GM12878 (cell line): ENCODE data around the gene EGFR. TPM values are rescaled to one million over a fixed set of nuclear protein-coding genes. Genes with fewer than 3 reads are reported as not detected.

Source experiments
- ATAC-seq: fragments of 200-7000 bp; cut with Tn5 transposase; 3 replicates; pipeline ENCODE4 v1.9.1; 2020; ENCODE audit warnings: mild to moderate bottlenecking, moderate library complexity
- BruUV-seq: library from RNA; stranded (reverse); fragments of 400-500 nt; replicated peaks from 2 replicates; lab custom pipeline; 2021; lab: Mats Ljungman, UMichigan
- CTCF ChIA-PET: fragments of 300-600 bp; sonication (Branson Sonifier 250); formaldehyde crosslinking; extraction: SDS; loops from one replicate; lab custom pipeline; 2021; ENCODE audit warnings: inconsistent platforms; lab: Yijun Ruan, JAX
- POLR2A ChIA-PET: fragments of 350-600 bp; formaldehyde crosslinking; extraction: SDS; loops from one replicate; lab custom pipeline; 2021; ENCODE audit warnings: inconsistent platforms; lab: Charles Lee
- RAD21 ChIA-PET: fragments of 300-600 bp; sonication (Branson Sonifier 250); formaldehyde crosslinking; loops from one replicate; lab custom pipeline; 2023; ENCODE audit warnings: antibody characterized with exemption; ENCODE audit not compliant: unreplicated experiment; lab: Charles Lee
- SMC1A ChIA-PET: fragments of 300-600 bp; sonication (Branson Sonifier 250); formaldehyde crosslinking; loops from one replicate; lab custom pipeline; 2023; ENCODE audit not compliant: unreplicated experiment, uncharacterized antibody; lab: Charles Lee
- DNase-seq: peaks from one replicate; pipeline ENCODE4 v3.0.0-alpha.2; 2011; ENCODE audit warnings: low read depth, low spot score
- FAIRE-seq: peaks from 3 replicates; lab custom pipeline; 2011; peaks lifted over from hg19 to GRCh38; lab: Jason Lieb, UNC
- H2AFZ ChIP-seq: 2 replicates; pipeline ENCODE4 v1.6.0; 2011; ENCODE audit warnings: low read depth, low read length, control low read depth; ENCODE audit not compliant: control insufficient read depth
- H3K27ac ChIP-seq: 2 replicates; pipeline ENCODE4 v1.5.1; 2011; ENCODE audit warnings: control low read depth; ENCODE audit not compliant: control insufficient read depth, insufficient read depth
- H3K27me3 ChIP-seq, 2 experiments: replicated peaks in 1 of 2; 2 replicates each; pipeline versions ENCODE4 v1.6.0 to v1.6.1; 2011; ENCODE audit warnings: low read length in 1 of 2; ENCODE audit not compliant: control insufficient read depth in 2 of 2, insufficient read depth in 2 of 2
- H3K36me3 ChIP-seq, 2 experiments: 2 replicates each; pipeline ENCODE4 v1.5.1; 2011; ENCODE audit warnings: low read length in 1 of 2; ENCODE audit not compliant: control insufficient read depth in 2 of 2, insufficient read depth in 2 of 2
- H3K4me1 ChIP-seq: 2 replicates; pipeline ENCODE4 v1.6.1; 2011; ENCODE audit warnings: mild to moderate bottlenecking, low read length, moderate library complexity, mixed read lengths; ENCODE audit not compliant: control insufficient read depth, insufficient read depth
- H3K4me2 ChIP-seq: 2 replicates; pipeline ENCODE4 v1.6.0; 2011; ENCODE audit warnings: control low read depth; ENCODE audit not compliant: control insufficient read depth, insufficient read depth
- H3K4me3 ChIP-seq: fragments of 200-600 bp; sonication (generic); 2 replicates; pipeline ENCODE4 v1.5.1; 2016
- H3K79me2 ChIP-seq: 2 replicates; pipeline ENCODE4 v1.6.0; 2011; ENCODE audit warnings: low read length; ENCODE audit not compliant: control insufficient read depth, insufficient read depth
- H3K9ac ChIP-seq: 2 replicates; pipeline ENCODE4 v1.8.0; 2011; ENCODE audit warnings: low read length, control low read depth, mixed read lengths; ENCODE audit not compliant: control insufficient read depth, insufficient read depth
- H3K9me3 ChIP-seq: replicated peaks from 3 replicates; pipeline ENCODE4 v1.5.1; 2011; ENCODE audit warnings: mild to moderate bottlenecking, low read length; ENCODE audit not compliant: control insufficient read depth, insufficient read depth
- H4K20me1 ChIP-seq: 2 replicates; pipeline ENCODE4 v1.6.0; 2011; ENCODE audit not compliant: control insufficient read depth, insufficient read depth
- BCL11A ChIP-seq: IDR thresholded peaks from 2 replicates; pipeline ENCODE4 v1.6.1; 2011; ENCODE audit warnings: low read depth, low read length
- MEF2A ChIP-seq: IDR thresholded peaks from 2 replicates; pipeline ENCODE4 v1.6.1; 2011; ENCODE audit warnings: low read depth, mild to moderate bottlenecking, low read length, moderate library complexity; ENCODE audit not compliant: insufficient read depth
- MYC ChIP-seq: IDR thresholded peaks from 2 replicates; pipeline ENCODE4 v1.6.1; 2011; ENCODE audit warnings: mild to moderate bottlenecking, low read length, moderate library complexity, inconsistent platforms; ENCODE audit not compliant: insufficient read depth, insufficient replicate concordance, insufficient read length, severe bottlenecking
- PAX5 ChIP-seq: IDR thresholded peaks from 2 replicates; pipeline ENCODE4 v1.6.1; 2011; ENCODE audit warnings: low read depth, low read length, borderline replicate concordance
- ZBED1 ChIP-seq: IDR thresholded peaks from 2 replicates; pipeline ENCODE4 v1.6.1; 2016; ENCODE audit warnings: borderline replicate concordance
- WGBS: methylation state at CpG from one replicate; pipeline ENCODE4 v1.1.6; 2016; ENCODE audit warnings: low lambda C conversion rate; ENCODE audit not compliant: insufficient replicate concordance, insufficient coverage; ENCODE audit errors: missing lambda C conversion rate; 5-methylcytosine and 5-hydroxymethylcytosine counted together
- in situ Hi-C: fragments of 300-500 bp; cut with MboI; formaldehyde crosslinking; loops from 9 replicates; pipeline ENCODE4 v1.14.3; 2018; ENCODE audit warnings: mixed read lengths
- intact Hi-C: fragments of 100-400 bp; cut with micrococcal nuclease; formaldehyde crosslinking; loops from one replicate; pipeline ENCODE4 v1.14.2; 2022; ENCODE audit not compliant: unreplicated experiment
- polyA plus RNA-seq, 11 experiments: library from polyadenylated mRNA; depleted of rRNA in 4 of 11; unstranded in 6 of 11; stranded (reverse) in 5 of 11; fragments of >200 nt; fragmentation: Nextera tagmentation in 4 of 11; fragmentation: Illumina TruSeq in 1 of 11; extraction: Ambion mirVana in 4 of 11; extraction: Trizol in 1 of 11; gene quantifications; 1 replicate in 1 of 11; 2 replicates in 10 of 11; pipeline versions ENCODE4 v1.2.1 to v1.2.3, GENCODE V29; 2011 to 2016; ENCODE audit warnings: inconsistent platforms in 2 of 11, missing spikeins in 2 of 11, low read depth in 1 of 11
- total RNA-seq, 4 experiments: library from RNA; depleted of rRNA in 3 of 4; stranded (reverse); fragments of >200 nt in 3 of 4; fragmentation: Illumina TruSeq in 1 of 4; extraction: Trizol in 1 of 4; gene quantifications; 2 replicates each; pipeline versions ENCODE4 v1.2.1 to v1.2.3, GENCODE V29; 2013 to 2021

EGFR gene
- total and polyA plus RNA-seq, 10 of the 15 experiments (the other 5 are each of a cell fraction or from before 2014, with no cell fraction given): 0.01 to 0.31 TPM; not detected in 8

DNA sequence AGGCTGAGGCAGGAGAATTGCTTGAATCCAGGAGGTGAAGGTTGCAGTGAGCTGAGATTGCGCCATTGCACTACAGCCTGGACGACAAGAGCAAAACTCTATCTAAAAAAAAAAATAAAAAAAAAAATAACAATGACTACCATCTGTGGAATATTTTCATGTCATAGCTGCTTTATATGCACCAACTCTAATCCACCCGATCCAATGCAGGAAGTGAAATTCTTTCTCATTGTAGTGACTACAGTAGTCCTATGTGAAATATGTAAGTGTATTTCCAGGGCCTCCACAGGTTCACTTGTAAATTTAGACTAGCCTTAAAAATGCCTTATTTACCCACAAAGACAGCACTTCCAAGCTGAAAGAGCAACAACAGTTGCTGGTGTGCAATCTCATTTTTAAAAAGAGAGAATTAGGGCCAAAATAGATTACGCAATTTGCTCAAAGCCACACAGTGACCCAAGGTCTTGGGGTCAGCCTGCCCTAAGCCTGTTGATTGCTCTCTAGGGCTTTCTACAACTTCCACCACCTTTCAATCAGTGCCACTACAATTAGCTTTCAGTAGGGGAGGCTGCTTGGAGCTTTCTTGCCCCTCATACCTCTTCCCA lies 25.8 kb upstream of the EGFR start (continued):
- TF ChIP-seq MYC (no peak), BCL11A (no peak)

DNA sequence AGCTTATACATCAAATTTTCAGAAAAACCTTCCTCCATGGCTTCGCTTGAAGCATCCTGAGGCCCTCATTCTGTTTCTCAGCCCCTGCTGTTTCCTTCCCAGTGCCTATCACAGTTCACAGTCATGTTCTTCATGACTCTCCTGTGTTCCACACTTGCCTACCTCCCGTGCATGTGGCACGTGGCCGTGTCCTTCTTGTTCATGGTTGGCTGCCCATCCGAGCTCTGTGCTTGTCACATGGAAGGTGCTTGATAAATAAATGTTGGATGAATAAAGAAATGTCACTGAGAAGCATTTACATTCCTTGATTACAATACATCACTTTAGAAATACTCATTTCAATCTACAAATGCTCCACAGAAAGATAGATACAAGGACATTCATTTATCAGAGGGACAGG lies 23.7 kb upstream of the EGFR start:
- DNase-seq (no peak), FAIRE-seq (no peak), ATAC-seq (no peak)
- no peak overlapping the region for H3K4me3 ChIP-seq
- no peaks in the 10 kb centered on the region for H3K79me2 ChIP-seq
- intact Hi-C loops: no loop called here
- no peaks in the 10 kb centered on the region for H3K9me3 ChIP-seq
- H3K4me1 ChIP-seq: peaks cover 3% of the 10 kb centered on the region; the same call in 1 of the 2 replicates
- WGBS: 19% methylated on average over 5 of the region's 5 CpGs
- SMC1A ChIA-PET: interaction anchor here (0.7 to 1.6 kb wide), 5 partner anchors 71 to 116 kb away, joined by 3 to 4 read pairs (median 3); no protein-coding TSS in a partner anchor
- H3K9ac ChIP-seq: no peak overlapping the region
- POLR2A ChIA-PET: no interaction called here
- H3K4me2 ChIP-seq: no peak overlapping the region
- H3K27ac ChIP-seq: no peak overlapping the region
- in situ Hi-C loops: no loop called here
- H3K27me3 ChIP-seq: no peaks in the 10 kb centered on the region
- no TSS peak for BruUV-seq
- RAD21 ChIA-PET: interaction anchor here (1.4 kb wide), 1 partner anchor 17 kb away, joined by 3 read pairs; no protein-coding TSS in a partner anchor
- CTCF ChIA-PET: no interaction called here
- no peaks in the 10 kb centered on the region for H3K36me3 ChIP-seq
- TF ChIP-seq ZBED1 (no peak), MEF2A (no peak), PAX5 (peak; percentile 70)
- no peak overlapping the region for H2AFZ ChIP-seq
- H4K20me1 ChIP-seq: no peaks in the 10 kb centered on the region
